ENCODE measurements around the gene GPALPP1. TPM values are rescaled to one million over a fixed set of nuclear protein-coding genes. Genes with fewer than 3 reads are reported as not detected.

The GPALPP1 gene, protein sequence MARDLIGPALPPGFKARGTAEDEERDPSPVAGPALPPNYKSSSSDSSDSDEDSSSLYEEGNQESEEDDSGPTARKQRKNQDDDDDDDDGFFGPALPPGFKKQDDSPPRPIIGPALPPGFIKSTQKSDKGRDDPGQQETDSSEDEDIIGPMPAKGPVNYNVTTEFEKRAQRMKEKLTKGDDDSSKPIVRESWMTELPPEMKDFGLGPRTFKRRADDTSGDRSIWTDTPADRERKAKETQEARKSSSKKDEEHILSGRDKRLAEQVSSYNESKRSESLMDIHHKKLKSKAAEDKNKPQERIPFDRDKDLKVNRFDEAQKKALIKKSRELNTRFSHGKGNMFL
- 20.4 and 20.6 TPM in 2 replicates for total RNA-seq

DNA sequence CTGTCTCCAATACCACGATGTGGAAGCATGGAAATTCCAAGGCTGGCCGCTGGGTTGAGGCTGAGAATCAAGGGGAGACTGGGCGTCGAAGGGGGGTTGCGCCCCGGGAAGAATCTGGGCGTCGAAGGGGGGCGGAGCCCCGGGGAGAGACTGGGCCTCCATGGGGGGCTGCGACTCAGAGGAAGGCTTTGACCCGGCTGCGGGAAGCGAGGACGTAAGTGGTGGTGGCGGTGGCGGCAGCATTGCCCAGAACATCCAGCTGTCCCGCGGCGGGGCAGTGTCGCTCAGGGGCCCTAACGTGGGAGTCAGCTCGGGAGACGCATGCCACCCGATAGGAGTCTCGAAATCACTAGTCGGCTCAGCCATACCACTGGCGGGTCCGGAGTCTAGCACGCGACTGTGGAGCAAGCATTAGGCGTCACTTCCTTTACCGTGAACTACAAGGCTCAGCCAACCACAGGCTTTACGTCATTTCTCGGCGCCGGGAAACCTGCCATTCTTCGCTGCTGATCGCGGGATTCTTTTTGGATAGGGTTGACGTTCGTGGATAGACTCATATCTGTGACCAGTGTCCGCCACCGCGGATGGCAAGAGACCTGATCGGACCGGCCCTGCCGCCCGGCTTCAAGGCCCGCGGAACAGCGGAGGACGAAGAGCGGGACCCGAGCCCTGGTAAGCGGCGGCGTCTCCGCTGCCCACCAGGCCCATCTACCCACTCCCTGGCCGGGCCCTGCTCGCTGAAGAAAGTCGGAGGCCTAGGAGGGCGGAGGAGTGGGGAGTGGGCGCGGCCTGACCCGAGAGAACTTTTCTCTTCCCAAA lies at the start of gene GPALPP1, which contains the start of gene NUFIP1:
Gene GPALPP1, plus strand, starts transcription at position 468 of the 819 bp plus-strand sequence. Its CDS starts 117 bp downstream, at position 585.
Gene NUFIP1, minus strand, starts transcription at position 401 of the 819 bp plus-strand sequence. Its CDS starts 35 bp downstream, at position 366.

Small RNAs within 50 kb of the gene (small RNA-seq; reads per million reads assigned to genes)
- 0.09 reads per million for gene RN7SL49P

Other genes with a start within 250 kb of the GPALPP1 start
- gene NUFIP1, start 67 bp upstream of the GPALPP1 start, total RNA-seq: 2.0 and 2.4 TPM in 2 replicates
- gene GTF2F2, start 131.0 kb downstream of the GPALPP1 start, total RNA-seq: 26.0 and 26.3 TPM in 2 replicates
- 1.2 and 3.4 TPM in 2 replicates for gene KCTD4, start 211.5 kb downstream of the GPALPP1 start, total RNA-seq